Parathyroid adenoma (tissue), 2 donors: ENCODE results near the gene CADPS2.

ENCODE experiments used
- H2AFZ ChIP-seq: fragments of 300-600 bp; sonication (generic); one replicate; pipeline ENCODE4 v1.7.0; 2017; ENCODE audit warnings: antibody characterized with exemption, mild to moderate bottlenecking
- H3K27ac ChIP-seq: fragments of 300-600 bp; sonication (generic); one replicate; pipeline ENCODE4 v1.7.0; 2017
- H3K27me3 ChIP-seq: fragments of 300-600 bp; sonication (generic); one replicate; pipeline ENCODE4 v1.7.0; 2017; ENCODE audit warnings: low read length; ENCODE audit not compliant: control insufficient read depth, insufficient read depth
- H3K36me3 ChIP-seq: fragments of 300-600 bp; sonication (generic); one replicate; pipeline ENCODE4 v1.7.0; 2017; ENCODE audit warnings: low read length; ENCODE audit not compliant: control insufficient read depth, insufficient read depth
- H3K4me1 ChIP-seq: fragments of 300-600 bp; sonication (generic); one replicate; pipeline ENCODE4 v1.7.0; 2017; ENCODE audit warnings: control low read depth
- H3K4me2 ChIP-seq: fragments of 300-600 bp; sonication (generic); one replicate; pipeline ENCODE4 v1.7.0; 2017; ENCODE audit warnings: low read length
- H3K4me3 ChIP-seq: fragments of 300-600 bp; sonication (generic); one replicate; pipeline ENCODE4 v1.7.0; 2017; ENCODE audit warnings: low read depth, low read length
- H3K79me2 ChIP-seq: fragments of 300-600 bp; sonication (generic); one replicate; pipeline ENCODE4 v1.7.0; 2017; ENCODE audit warnings: control low read depth
- H3K9ac ChIP-seq: fragments of 300-600 bp; sonication (generic); one replicate; pipeline ENCODE4 v1.7.0; 2017; ENCODE audit warnings: mild to moderate bottlenecking
- H3K9me3 ChIP-seq: fragments of 300-600 bp; sonication (generic); one replicate; pipeline ENCODE4 v1.7.0; 2017; ENCODE audit warnings: low read length; ENCODE audit not compliant: control insufficient read depth
- TF ChIP-seq, protein P1 (sequence below): fragments of 300-600 bp; sonication (generic); IDR thresholded peaks from one replicate; pipeline ENCODE4 v1.7.0; 2017; ENCODE audit warnings: antibody characterized with exemption, mild to moderate bottlenecking
- donor health status: primary hyperparathyroidism.

The CADPS2 gene

GRCh38 chr7:122588621-122589020, 297.6 kb downstream of the CADPS2 start:
- H3K9me3 ChIP-seq = no peaks in the 10 kb centered on the region
- H3K4me2 ChIP-seq = no peak overlapping the region
- no peaks in the 10 kb centered on the region for H3K4me1 ChIP-seq
- H3K27ac ChIP-seq = no peak overlapping the region
- no peak overlapping the region for H2AFZ ChIP-seq
- H3K79me2 ChIP-seq = no peaks in the 10 kb centered on the region
- no peaks in the 10 kb centered on the region for H3K36me3 ChIP-seq
- TF ChIP-seq, protein P1, sequence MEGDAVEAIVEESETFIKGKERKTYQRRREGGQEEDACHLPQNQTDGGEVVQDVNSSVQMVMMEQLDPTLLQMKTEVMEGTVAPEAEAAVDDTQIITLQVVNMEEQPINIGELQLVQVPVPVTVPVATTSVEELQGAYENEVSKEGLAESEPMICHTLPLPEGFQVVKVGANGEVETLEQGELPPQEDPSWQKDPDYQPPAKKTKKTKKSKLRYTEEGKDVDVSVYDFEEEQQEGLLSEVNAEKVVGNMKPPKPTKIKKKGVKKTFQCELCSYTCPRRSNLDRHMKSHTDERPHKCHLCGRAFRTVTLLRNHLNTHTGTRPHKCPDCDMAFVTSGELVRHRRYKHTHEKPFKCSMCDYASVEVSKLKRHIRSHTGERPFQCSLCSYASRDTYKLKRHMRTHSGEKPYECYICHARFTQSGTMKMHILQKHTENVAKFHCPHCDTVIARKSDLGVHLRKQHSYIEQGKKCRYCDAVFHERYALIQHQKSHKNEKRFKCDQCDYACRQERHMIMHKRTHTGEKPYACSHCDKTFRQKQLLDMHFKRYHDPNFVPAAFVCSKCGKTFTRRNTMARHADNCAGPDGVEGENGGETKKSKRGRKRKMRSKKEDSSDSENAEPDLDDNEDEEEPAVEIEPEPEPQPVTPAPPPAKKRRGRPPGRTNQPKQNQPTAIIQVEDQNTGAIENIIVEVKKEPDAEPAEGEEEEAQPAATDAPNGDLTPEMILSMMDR = no peak
- no peak overlapping the region for H3K4me3 ChIP-seq
- no peaks in the 10 kb centered on the region for H3K27me3 ChIP-seq
- H3K9ac ChIP-seq = no peak overlapping the region

DNA sequence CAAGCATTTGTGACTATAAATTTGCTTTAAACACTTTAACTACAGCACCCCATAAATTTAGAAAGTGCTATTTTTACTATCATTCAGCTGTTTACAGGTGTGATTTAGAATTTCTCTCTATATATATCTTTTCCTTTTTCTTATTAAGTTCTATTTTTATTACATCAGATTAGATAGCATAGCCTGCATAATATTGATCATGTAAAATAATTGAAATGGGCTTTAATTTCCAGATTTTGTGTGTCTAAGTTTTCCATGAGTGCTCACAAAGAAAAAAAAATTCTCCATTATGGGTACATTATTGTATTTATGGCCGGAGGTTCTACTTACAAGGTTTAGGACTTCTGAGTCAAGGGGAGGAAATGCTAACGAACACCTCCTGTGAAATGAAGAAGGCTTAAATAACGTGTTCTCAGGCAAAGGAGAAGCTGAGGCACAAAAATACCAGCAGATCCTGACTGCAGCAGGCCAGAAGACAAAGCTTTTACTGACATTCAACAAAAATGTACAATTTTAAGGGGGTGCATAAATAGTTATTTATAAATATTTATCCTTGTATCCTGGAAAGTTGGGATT, 301.5 kb downstream of the CADPS2 start:
- Histone ChIP-seq H2AFZ (no peak overlapping the region), H3K79me2 (no peaks in the 10 kb centered on the region), H3K27ac (no peak overlapping the region), H3K4me3 (no peak overlapping the region), H3K4me1 (no peaks in the 10 kb centered on the region), H3K36me3 (no peaks in the 10 kb centered on the region), H3K27me3 (no peaks in the 10 kb centered on the region), H3K4me2 (no peak overlapping the region), H3K9me3 (no peaks in the 10 kb centered on the region), H3K9ac (no peak overlapping the region)
- TF ChIP-seq, protein P1 = no peak

DNA sequence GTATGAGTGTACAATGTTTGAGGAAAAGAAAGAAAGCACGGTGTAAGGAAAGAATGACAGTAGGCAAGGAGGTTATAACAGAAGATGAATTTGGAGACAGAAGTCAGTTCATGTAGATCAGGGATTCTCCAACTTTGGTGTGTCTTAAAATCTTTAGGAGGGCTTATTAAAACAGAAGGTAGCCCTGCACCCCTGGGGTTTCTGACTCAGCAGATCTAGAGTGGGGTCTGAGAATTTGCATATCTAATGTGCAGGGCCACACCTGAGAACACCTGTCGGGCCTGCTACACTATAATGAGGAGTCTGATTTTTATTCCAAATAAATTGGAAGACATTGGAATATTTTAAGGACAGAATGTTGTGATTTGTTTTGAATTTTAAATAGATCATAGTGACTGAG, 307.9 kb downstream of the CADPS2 start:
- no peak overlapping the region for H3K4me2 ChIP-seq
- H2AFZ ChIP-seq = no peak overlapping the region
- H3K9ac ChIP-seq = no peak overlapping the region
- H3K27ac ChIP-seq = no peak overlapping the region
- H3K4me3 ChIP-seq = no peak overlapping the region
- no peaks in the 10 kb centered on the region for H3K79me2 ChIP-seq
- no peaks in the 10 kb centered on the region for H3K27me3 ChIP-seq
- TF ChIP-seq, protein P1 = no peak
- H3K4me1 ChIP-seq = no peaks in the 10 kb centered on the region
- H3K36me3 ChIP-seq = no peaks in the 10 kb centered on the region
- H3K9me3 ChIP-seq = no peaks in the 10 kb centered on the region

DNA sequence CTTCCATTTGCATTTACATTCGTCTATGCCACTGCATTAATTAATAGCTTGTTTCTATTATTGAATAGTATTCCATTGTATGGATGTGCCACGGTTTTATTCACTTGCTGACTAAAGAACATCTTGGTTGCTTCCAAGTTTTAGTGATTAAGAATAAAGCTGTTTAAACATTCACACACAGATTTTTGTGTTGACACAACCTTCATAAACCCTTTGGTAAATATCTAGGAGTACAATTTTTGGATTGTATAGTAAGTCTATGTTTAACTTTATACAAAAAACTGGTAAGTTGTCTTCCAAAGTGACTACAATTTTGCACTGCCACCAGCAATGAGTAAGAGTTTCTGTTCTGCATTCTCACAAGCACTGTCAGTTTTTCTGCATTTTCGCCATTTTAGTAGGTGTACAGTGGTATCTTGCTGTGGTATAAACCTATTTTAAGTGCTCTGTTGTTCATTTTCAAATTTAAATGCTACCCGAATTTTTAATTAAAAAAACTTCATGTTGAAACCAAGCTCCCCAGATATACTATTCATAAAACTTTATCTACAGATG, 308.7 kb downstream of the CADPS2 start:
- Histone ChIP-seq H3K4me1 (no peaks in the 10 kb centered on the region), H3K36me3 (no peaks in the 10 kb centered on the region), H3K4me3 (no peak overlapping the region), H3K27ac (no peak overlapping the region), H3K27me3 (no peaks in the 10 kb centered on the region), H3K9me3 (no peaks in the 10 kb centered on the region), H3K79me2 (no peaks in the 10 kb centered on the region), H3K9ac (no peak overlapping the region), H2AFZ (no peak overlapping the region), H3K4me2 (no peak overlapping the region)
- TF ChIP-seq, protein P1 = no peak

DNA sequence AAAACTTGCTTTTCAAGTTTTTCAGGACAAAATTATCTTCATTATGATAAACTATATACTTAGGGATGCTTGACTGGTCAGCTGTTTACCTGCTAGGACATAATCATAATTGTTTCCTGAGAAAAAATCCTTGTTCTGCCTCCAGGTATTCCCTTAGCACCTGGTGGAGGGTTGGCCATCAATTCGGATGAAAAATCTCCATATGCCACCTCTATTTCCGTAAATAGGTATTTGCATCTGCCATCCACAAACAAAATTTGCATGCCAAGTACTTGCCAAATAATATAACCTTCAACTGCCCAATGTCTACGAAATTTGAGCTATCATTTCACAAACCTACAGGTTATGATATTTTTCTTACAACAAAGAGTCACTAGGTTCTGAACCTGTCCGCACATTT, 313.6 kb downstream of the CADPS2 start:
- no peak overlapping the region for H3K27ac ChIP-seq
- H3K9me3 ChIP-seq = no peaks in the 10 kb centered on the region
- no peak overlapping the region for H2AFZ ChIP-seq
- H3K36me3 ChIP-seq = no peaks in the 10 kb centered on the region
- TF ChIP-seq, protein P1 = no peak
- H3K9ac ChIP-seq = no peak overlapping the region
- H3K4me1 ChIP-seq = no peaks in the 10 kb centered on the region
- no peak overlapping the region for H3K4me3 ChIP-seq
- no peaks in the 10 kb centered on the region for H3K27me3 ChIP-seq
- no peak overlapping the region for H3K4me2 ChIP-seq
- H3K79me2 ChIP-seq = no peaks in the 10 kb centered on the region
